Measurements from ENCODE around the gene WNT5A.
"Not testable (repeated sequence)": the region's sequence is repeated elsewhere in the genome, so short reads cannot be mapped to it uniquely, and the experiment has no call there.

The WNT5A gene

DNA sequence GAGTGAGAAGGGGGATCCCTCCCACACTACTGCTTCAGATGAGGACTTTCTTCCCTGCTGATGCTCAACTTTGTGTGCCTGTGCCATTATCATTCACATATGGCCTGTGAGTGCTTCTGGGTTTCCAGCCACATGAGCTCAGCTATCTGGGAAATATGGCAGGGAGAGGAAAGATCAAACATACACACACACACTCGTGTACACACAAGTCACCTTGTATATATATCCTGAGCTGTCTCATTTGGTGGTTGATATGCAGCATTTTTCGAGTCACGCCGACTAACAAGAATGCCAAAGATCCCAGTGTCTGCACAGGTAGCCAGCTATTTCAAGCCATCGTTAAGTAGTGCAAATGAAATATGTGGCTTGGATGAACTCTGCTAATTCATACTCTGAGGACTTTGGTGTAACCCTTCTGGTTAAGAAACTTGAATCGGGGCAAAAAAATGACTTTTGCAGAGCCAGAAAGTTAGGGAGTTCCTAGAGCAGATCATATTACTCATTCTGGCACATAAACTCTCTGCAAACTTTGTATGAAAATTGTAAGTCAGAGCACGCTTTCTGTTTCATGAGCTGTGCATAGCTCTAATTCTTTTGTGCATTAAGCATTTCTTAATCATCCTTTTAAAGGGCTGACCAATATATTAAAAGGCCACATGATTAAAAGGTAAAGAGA lies 24.9 kb upstream of the WNT5A start:
- DNase-seq (ENCODE audit: insufficient read length, low spot score) (no peak), FAIRE-seq (no peak)
- no peak for TF ChIP-seq POLR2AphosphoS5 (IDR thresholded peaks at IDR 0.05; ENCODE audit: low read depth, low read length)
- no peak for TF ChIP-seq POU2F2 (IDR thresholded peaks at IDR 0.05; ENCODE audit: low read depth, low read length)
- TF ChIP-seq POLR2A (IDR thresholded peaks at IDR 0.05; ENCODE audit: low read depth, low read length): no peak
- TF ChIP-seq TAF1 (IDR thresholded peaks at IDR 0.05; ENCODE audit: low read depth, low read length): no peak
- no peak for TF ChIP-seq PAX5 (IDR thresholded peaks at IDR 0.05; ENCODE audit: insufficient read depth, low read length, severe bottlenecking)
- no peak for TF ChIP-seq SPI1 (IDR thresholded peaks at IDR 0.05; ENCODE audit: low read depth, low read length)

DNA sequence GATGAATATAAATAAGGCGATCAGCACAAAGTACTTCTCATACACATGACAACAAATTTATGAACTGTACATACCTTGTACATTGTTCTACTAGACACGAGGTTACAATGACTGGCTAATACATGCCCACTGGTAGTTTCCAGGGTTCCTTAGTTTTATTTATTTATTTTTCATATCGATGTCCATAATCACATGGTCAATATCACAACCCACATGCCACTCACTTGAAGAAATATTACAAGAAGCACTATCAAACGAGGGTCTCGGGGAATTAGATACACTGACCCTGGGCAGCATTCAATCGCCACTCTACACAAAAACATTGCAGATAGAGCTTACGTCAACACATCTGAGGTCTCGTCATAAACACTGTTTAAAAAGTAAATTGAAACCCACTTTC lies 21.2 kb upstream of the WNT5A start:
- no peak for FAIRE-seq
- DNase-seq (ENCODE audit: insufficient read length, low spot score): no peak
- TF ChIP-seq PAX5 (IDR thresholded peaks at IDR 0.05; ENCODE audit: insufficient read depth, low read length, severe bottlenecking) (no peak), TAF1 (IDR thresholded peaks at IDR 0.05; ENCODE audit: low read depth, low read length) (no peak)

DNA sequence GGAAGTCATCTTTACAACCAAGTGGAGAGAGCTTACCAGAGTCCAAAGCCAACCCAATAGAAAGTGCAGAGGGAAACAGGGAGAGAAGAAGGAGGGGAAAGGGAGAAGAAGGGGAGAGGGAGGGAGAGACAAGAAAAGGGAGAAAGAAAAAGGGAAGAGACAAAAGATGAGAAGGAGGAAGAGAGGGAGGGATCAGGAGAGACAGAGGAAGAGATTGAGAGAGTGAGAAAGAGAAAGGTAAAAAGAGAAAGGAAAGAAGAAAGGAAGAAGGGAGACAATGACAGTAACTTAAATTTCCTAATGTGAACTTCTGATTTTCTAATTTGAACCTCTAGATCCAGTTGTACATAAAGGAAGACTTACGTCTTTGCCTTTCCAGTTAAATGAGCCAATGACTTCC lies 20.7 kb upstream of the WNT5A start:
- TF ChIP-seq POLR2A (IDR thresholded peaks at IDR 0.05; ENCODE audit: low read depth, low read length) (no peak), TAF1 (IDR thresholded peaks at IDR 0.05; ENCODE audit: low read depth, low read length) (no peak), PAX5 (IDR thresholded peaks at IDR 0.05; ENCODE audit: insufficient read depth, low read length, severe bottlenecking) (no peak), SPI1 (IDR thresholded peaks at IDR 0.05; ENCODE audit: low read depth, low read length) (no peak), POLR2AphosphoS5 (IDR thresholded peaks at IDR 0.05; ENCODE audit: low read depth, low read length) (no peak), POU2F2 (IDR thresholded peaks at IDR 0.05; ENCODE audit: low read depth, low read length) (no peak)
- no peak for DNase-seq (ENCODE audit: insufficient read length, low spot score)
- no peak for FAIRE-seq

DNA sequence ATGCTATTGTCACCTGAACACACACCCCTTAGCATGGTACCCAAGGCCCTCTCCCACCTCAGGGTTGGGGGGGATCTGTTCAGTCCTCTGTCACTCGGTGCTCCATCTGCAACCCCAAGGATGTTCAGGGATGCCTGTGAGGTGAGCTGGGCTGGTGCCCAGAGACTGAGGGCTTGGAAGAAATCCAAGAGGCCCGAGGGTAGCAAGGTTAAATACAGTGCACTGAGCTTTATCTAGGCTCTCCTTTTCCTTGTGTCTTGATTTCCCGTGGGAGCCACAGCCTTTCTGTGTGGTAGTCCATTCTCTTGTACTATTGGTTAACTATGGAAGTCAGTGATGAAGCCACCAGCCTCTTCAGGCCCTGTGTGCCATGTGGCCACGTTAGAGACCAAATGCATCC lies 18.7 kb upstream of the WNT5A start:
- FAIRE-seq (no peak), DNase-seq (ENCODE audit: insufficient read length, low spot score) (no peak)
- TF ChIP-seq TAF1 (IDR thresholded peaks at IDR 0.05; ENCODE audit: low read depth, low read length) (no peak), POU2F2 (IDR thresholded peaks at IDR 0.05; ENCODE audit: low read depth, low read length) (no peak), POLR2AphosphoS5 (IDR thresholded peaks at IDR 0.05; ENCODE audit: low read depth, low read length) (no peak), POLR2A (IDR thresholded peaks at IDR 0.05; ENCODE audit: low read depth, low read length) (no peak), SPI1 (IDR thresholded peaks at IDR 0.05; ENCODE audit: low read depth, low read length) (no peak), PAX5 (IDR thresholded peaks at IDR 0.05; ENCODE audit: insufficient read depth, low read length, severe bottlenecking) (no peak)

DNA sequence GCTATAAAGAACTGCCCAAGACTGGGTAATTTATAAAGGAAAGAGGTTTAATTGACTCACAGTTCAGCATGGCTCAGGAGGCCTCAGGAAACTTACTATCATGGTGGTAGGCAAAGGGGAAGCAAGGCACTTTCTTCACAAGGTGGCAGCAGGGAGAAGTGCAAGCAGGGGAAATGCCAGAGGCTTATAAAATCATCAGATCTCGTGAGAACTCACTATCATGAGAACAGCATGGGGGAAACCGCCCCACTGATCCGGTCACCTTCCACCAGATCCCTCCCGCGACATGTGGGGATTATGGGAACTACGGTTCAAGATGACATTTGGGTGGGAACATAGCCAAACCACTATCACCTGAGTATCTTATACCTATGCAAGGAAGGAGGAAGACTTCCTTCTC lies 18.0 kb upstream of the WNT5A start:
- FAIRE-seq; DNase-seq (ENCODE audit: insufficient read length, low spot score): not testable (repeated sequence)

DNA sequence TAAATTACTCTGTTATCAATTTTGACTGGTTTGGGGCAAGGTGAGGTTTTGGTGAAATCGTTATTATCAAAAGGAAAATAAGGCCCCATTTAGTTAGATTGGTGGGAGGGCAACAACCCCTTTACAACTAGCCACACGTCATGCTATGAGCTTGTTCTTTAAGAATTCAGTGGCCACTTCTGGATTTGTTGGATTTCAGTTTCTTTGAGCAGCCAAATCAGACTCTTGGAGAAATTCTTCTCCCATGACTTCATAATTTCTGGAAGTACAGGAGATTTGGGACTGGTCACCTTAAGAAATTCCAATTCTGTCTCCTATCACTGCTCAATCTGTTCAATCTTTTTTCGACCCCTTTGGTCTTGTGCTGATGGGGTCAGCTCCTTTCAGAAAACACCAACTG lies 14.8 kb upstream of the WNT5A start:
- TF ChIP-seq PAX5 (IDR thresholded peaks at IDR 0.05; ENCODE audit: insufficient read depth, low read length, severe bottlenecking): no peak
- no peak for TF ChIP-seq POLR2A (IDR thresholded peaks at IDR 0.05; ENCODE audit: low read depth, low read length)
- DNase-seq (ENCODE audit: insufficient read length, low spot score): no peak
- FAIRE-seq: no peak

DNA sequence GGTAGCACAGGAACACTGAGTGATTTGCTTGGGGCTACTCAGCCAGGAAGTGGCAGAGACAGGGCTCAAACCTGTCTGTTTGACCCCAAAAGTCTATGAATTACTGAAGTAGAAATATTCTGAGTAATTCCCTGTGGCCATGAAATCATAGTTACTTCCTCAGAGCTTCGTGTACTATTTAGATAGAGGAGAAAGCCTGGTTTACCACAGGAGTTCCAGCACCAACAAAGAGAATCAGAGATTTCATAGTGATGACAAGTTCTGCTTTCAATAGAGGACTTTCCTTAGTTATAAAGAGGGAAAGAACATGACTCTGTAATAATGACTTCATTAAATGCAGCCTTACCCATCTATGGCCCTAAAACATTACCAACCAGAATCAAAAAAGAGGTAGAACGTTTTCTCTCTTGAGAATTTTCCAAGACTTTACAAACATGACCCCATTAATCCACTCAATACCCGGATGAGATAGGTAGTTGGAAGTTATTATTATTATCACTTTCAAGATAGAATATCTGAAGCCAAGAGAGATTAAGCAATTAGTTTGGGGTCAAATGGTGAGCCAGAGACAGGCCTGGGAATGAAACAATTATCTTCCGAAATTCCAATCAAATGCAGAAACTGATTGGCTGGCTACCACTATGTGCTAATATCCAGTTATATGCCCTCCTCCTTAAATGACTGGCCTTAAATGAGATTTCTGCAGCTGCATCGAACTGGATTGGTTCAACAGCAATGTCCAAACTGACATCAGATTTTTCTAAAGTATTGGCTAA lies 13.6 kb upstream of the WNT5A start:
- FAIRE-seq: no peak
- no peak for TF ChIP-seq PAX5 (IDR thresholded peaks at IDR 0.05; ENCODE audit: insufficient read depth, low read length, severe bottlenecking)
- no peak for TF ChIP-seq POLR2AphosphoS5 (IDR thresholded peaks at IDR 0.05; ENCODE audit: low read depth, low read length)
- no peak for TF ChIP-seq POU2F2 (IDR thresholded peaks at IDR 0.05; ENCODE audit: low read depth, low read length)
- no peak for TF ChIP-seq SPI1 (IDR thresholded peaks at IDR 0.05; ENCODE audit: low read depth, low read length)
- no peak for TF ChIP-seq POLR2A (IDR thresholded peaks at IDR 0.05; ENCODE audit: low read depth, low read length)
- TF ChIP-seq TAF1 (IDR thresholded peaks at IDR 0.05; ENCODE audit: low read depth, low read length): no peak
- DNase-seq (ENCODE audit: insufficient read length, low spot score): no peak

DNA sequence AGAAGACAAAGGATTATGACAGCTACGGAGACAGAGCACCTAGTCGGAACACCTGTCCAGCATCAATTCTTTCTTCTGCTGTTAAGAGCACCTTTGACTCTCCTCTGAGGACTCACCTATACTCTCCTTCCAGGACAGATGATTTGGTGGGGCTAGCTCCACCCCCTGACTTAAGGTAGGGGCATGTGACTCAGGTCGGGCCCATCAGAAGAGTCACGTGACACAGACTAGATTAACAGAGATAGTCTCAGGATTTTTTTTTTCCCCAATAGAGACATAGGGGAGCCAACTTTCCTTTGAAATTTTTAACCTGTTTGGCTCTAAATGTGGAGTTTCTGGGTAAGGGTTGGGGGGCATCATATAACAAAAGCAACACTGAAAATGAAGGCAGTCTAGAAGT lies 11.4 kb upstream of the WNT5A start:
- FAIRE-seq (no peak), DNase-seq (ENCODE audit: insufficient read length, low spot score) (no peak)
- no peak for TF ChIP-seq POLR2A (IDR thresholded peaks at IDR 0.05; ENCODE audit: low read depth, low read length)

DNA sequence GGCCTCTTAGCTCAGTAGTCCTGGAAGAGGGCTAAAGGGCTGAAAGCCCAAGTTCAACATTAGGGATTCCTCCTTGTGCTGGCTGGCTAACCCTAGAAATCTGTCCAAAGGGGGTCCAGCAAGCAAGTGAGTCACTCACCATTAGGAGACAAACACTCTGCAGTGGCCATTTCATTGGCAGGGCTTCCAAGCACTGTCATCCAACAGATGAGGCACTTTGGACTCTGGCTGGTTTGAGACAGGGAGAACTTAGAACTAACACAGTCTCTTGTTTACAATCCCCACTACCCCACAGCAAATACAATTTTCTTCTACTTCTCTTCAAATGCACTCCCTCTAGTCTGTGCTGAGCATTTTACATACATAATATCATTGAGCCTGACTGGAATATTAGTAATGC lies 10.1 kb upstream of the WNT5A start:
- DNase-seq (ENCODE audit: insufficient read length, low spot score) (no peak), FAIRE-seq (no peak)
- TF ChIP-seq TAF1 (IDR thresholded peaks at IDR 0.05; ENCODE audit: low read depth, low read length) (no peak), PAX5 (IDR thresholded peaks at IDR 0.05; ENCODE audit: insufficient read depth, low read length, severe bottlenecking) (no peak), SPI1 (IDR thresholded peaks at IDR 0.05; ENCODE audit: low read depth, low read length) (no peak), POLR2A (IDR thresholded peaks at IDR 0.05; ENCODE audit: low read depth, low read length) (no peak)

DNA sequence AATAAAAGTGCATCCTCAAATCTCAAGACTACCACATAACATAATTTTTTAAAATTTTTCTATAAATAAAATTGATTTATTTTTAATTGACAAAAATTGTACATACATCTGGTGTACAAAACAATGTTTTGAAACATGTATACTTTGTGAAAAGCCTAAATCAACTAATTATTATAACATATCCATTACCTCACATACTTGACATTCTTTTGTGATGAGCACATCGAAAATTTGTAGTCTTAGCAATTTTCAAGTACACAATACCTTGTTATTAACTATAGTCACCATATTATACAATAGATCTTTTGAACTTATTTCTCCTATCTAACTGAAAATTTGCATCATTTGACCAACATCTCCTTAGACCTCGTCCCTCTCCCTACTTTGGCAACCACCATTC lies 7.9 kb upstream of the WNT5A start:
- no peak for FAIRE-seq

DNA sequence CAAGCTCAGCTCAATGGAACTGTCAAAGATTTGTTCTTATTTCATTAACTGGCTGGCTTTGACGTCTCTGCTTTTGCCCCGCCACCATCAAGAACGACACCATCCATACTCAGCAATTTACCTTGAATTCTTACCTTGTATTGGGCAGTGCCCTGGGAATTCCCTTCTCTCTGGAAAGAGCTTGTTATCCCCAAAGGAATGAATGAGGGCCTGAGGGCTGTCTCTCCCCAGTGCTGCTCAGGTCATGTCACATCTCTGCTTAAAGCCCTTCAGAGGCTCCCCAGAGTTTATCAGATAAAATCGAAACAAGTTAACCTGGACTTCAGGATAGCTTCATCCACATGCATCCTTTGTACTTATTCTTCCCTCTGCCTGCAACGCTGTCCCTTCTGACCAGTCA lies 5.9 kb upstream of the WNT5A start:
- DNase-seq (ENCODE audit: insufficient read length, low spot score) (no peak), FAIRE-seq (no peak)
- no peak for TF ChIP-seq POLR2A (IDR thresholded peaks at IDR 0.05; ENCODE audit: low read depth, low read length)
- no peak for TF ChIP-seq POLR2AphosphoS5 (IDR thresholded peaks at IDR 0.05; ENCODE audit: low read depth, low read length)
- no peak for TF ChIP-seq POU2F2 (IDR thresholded peaks at IDR 0.05; ENCODE audit: low read depth, low read length)
- no peak for TF ChIP-seq SPI1 (IDR thresholded peaks at IDR 0.05; ENCODE audit: low read depth, low read length)
- no peak for TF ChIP-seq TAF1 (IDR thresholded peaks at IDR 0.05; ENCODE audit: low read depth, low read length)
- no peak for TF ChIP-seq PAX5 (IDR thresholded peaks at IDR 0.05; ENCODE audit: insufficient read depth, low read length, severe bottlenecking)

More for the DNA sequence above, 7.9 kb upstream of the WNT5A start:
- DNase-seq (ENCODE audit: insufficient read length, low spot score): no peak
- no peak for TF ChIP-seq POU2F2 (IDR thresholded peaks at IDR 0.05; ENCODE audit: low read depth, low read length)
